HPDE6-E6E7 (cell line): Measurements from ENCODE around the gene SLFN13.
"Not testable (repeated sequence)": the region's sequence is repeated elsewhere in the genome, so short reads cannot be mapped to it uniquely, and the experiment has no call there.

Source experiments
- DNase-seq: peaks from one replicate; pipeline ENCODE4 v3.0.0; 2011; ENCODE audit warnings: missing footprints; ENCODE audit errors: extremely low spot score

SLFN13 gene

GRCh38 chr17:35448214-35448898, at the start of gene SLFN13:
SLFN13 (minus strand) TSS chr17:35448766; CDS start chr17:35445680, 3,086 bp downstream.
- peak; percentile 91 for DNase-seq

GRCh38 chr17:35496451-35497290, 48.1 kb upstream of the SLFN13 start:
- no peak for DNase-seq

GRCh38 chr17:35493040-35493439, 44.5 kb upstream of the SLFN13 start:
- DNase-seq, result no peak

- DNase-seq, result no peak
These were observed 42.9 kb upstream of the SLFN13 start for GRCh38 chr17:35491417-35491816.

- no peak for DNase-seq
These were observed 41.4 kb upstream of the SLFN13 start for GRCh38 chr17:35489944-35490343.

- no peak for DNase-seq
These were observed 40.4 kb upstream of the SLFN13 start for GRCh38 chr17:35488991-35489390.

GRCh38 chr17:35486920-35487732, 38.6 kb upstream of the SLFN13 start:
- peak; percentile 42 for DNase-seq

GRCh38 chr17:35479271-35479670, 30.7 kb upstream of the SLFN13 start:
- no peak for DNase-seq

- no peak for DNase-seq
These were observed 28.7 kb upstream of the SLFN13 start for GRCh38 chr17:35477248-35477647.

GRCh38 chr17:35476283-35476820, 27.8 kb upstream of the SLFN13 start:
- DNase-seq, result no peak

GRCh38 chr17:35468475-35468874, 19.9 kb upstream of the SLFN13 start:
- DNase-seq, result no peak

- DNase-seq, result no peak
These were observed 19.3 kb upstream of the SLFN13 start for GRCh38 chr17:35467824-35468223.

GRCh38 chr17:35460354-35460851, 11.8 kb upstream of the SLFN13 start:
- peak; percentile 63 for DNase-seq

GRCh38 chr17:35454035-35454434, 5.5 kb upstream of the SLFN13 start:
- not testable (repeated sequence) for DNase-seq

GRCh38 chr17:35453171-35453570, 4.6 kb upstream of the SLFN13 start:
- DNase-seq, result no peak

GRCh38 chr17:35449371-35449931, 885 bp upstream of the SLFN13 start:
- DNase-seq, result no peak

- no peak for DNase-seq
These were observed 297 bp upstream of the SLFN13 start for GRCh38 chr17:35448899-35449227.

- no peak for DNase-seq
These were observed 1.1 kb downstream of the SLFN13 start for GRCh38 chr17:35447499-35447898.

- no peak for DNase-seq
These were observed 10.1 kb downstream of the SLFN13 start for GRCh38 chr17:35438433-35438832.

GRCh38 chr17:35433075-35433894, 15.3 kb downstream of the SLFN13 start:
- DNase-seq, result peak; percentile 94
